Neural cell (in vitro differentiated cells): Measurements from ENCODE around the gene NFIB. TPM values are rescaled to one million over a fixed set of nuclear protein-coding genes. Genes with fewer than 3 reads are reported as not detected.

ENCODE experiments used
- H2AFZ ChIP-seq: fragments of 200-600, 300-800 bp; sonication (generic), shearing (Covaris generic); 2 replicates; pipeline ENCODE4 v1.6.0; 2014; ENCODE audit warnings: low read depth, mild to moderate bottlenecking, antibody characterized with exemption, low read length, moderate library complexity
- H3F3A ChIP-seq: fragments of 200-600 bp; shearing (Covaris generic); 2 replicates; pipeline ENCODE4 v1.6.1; 2016; ENCODE audit warnings: mild to moderate bottlenecking, moderate library complexity, mixed read lengths, antibody characterized with exemption, low read length; ENCODE audit not compliant: insufficient read depth, poor library complexity, severe bottlenecking
- H3K27ac ChIP-seq: fragments of 200-600, 300-800 bp; sonication (generic), shearing (Covaris generic); 2 replicates; pipeline ENCODE4 v1.5.1; 2014; ENCODE audit warnings: mild to moderate bottlenecking, low read length, moderate library complexity
- H3K27me3 ChIP-seq: fragments of 300-800, 200-600 bp; sonication (generic), shearing (Covaris generic); 2 replicates; pipeline ENCODE4 v1.6.0; 2014; ENCODE audit warnings: mild to moderate bottlenecking, low read depth, low read length, moderate library complexity; ENCODE audit not compliant: insufficient read depth
- H3K36me3 ChIP-seq: fragments of 300-800, 200-600 bp; sonication (generic), shearing (Covaris generic); 2 replicates; pipeline ENCODE4 v1.5.1; 2014; ENCODE audit warnings: mild to moderate bottlenecking, antibody characterized with exemption, low read length, moderate library complexity; ENCODE audit not compliant: insufficient read depth
- H3K4me2 ChIP-seq: fragments of 300-800, 200-600 bp; sonication (generic), shearing (Covaris generic); 2 replicates; pipeline ENCODE4 v1.6.0; 2014; ENCODE audit warnings: mild to moderate bottlenecking, low read length
- H3K4me3 ChIP-seq: fragments of 300-800, 200-600 bp; sonication (generic), shearing (Covaris generic); 2 replicates; pipeline ENCODE4 v1.5.1; 2014; ENCODE audit warnings: mild to moderate bottlenecking, low read length, moderate library complexity
- H3K79me2 ChIP-seq: fragments of 200-600 bp; shearing (Covaris generic); replicated peaks from 2 replicates; pipeline ENCODE4 v1.6.0; 2014; ENCODE audit warnings: mild to moderate bottlenecking, low read length, moderate library complexity; ENCODE audit not compliant: insufficient read depth
- H3K9ac ChIP-seq: fragments of 300-800, 200-600 bp; sonication (generic), shearing (Covaris generic); 2 replicates; pipeline ENCODE4 v1.6.1; 2016; ENCODE audit warnings: mild to moderate bottlenecking, low read length, mixed read lengths
- H3K9me2 ChIP-seq: fragments of 200-600 bp; shearing (Covaris generic); 2 replicates; pipeline ENCODE4 v1.6.1; 2016; ENCODE audit warnings: mild to moderate bottlenecking, low read length, mixed read lengths; ENCODE audit not compliant: insufficient read depth
- H3K9me3 ChIP-seq: fragments of 200-600, 300-800 bp; sonication (generic), shearing (Covaris generic); 2 replicates; pipeline ENCODE4 v1.6.1; 2016; ENCODE audit warnings: mild to moderate bottlenecking, mixed run types, low read length, moderate library complexity, mixed read lengths
- H4K20me1 ChIP-seq: fragments of 200-600 bp; shearing (Covaris generic); 2 replicates; pipeline ENCODE4 v1.6.1; 2016; ENCODE audit warnings: mild to moderate bottlenecking, mixed run types; ENCODE audit not compliant: insufficient read depth
- CTCF ChIP-seq: fragments of 450-650 bp; IDR thresholded peaks from 2 replicates; pipeline ENCODE4 v1.5.1; 2014; ENCODE audit warnings: antibody characterized with exemption, mild to moderate bottlenecking, moderate library complexity; ENCODE audit not compliant: poor library complexity, severe bottlenecking
- EP300 ChIP-seq: fragments of 450-650 bp; conservative IDR thresholded peaks from 2 replicates; pipeline ENCODE4 v1.6.1; 2014; ENCODE audit warnings: antibody characterized with exemption, mild to moderate bottlenecking, moderate library complexity; ENCODE audit not compliant: poor library complexity, severe bottlenecking
- EZH2 ChIP-seq: fragments of 200-600, 300-800 bp; shearing (Covaris generic), sonication (generic); IDR thresholded peaks from 2 replicates; pipeline ENCODE4 v1.6.1; 2014; ENCODE audit warnings: antibody characterized with exemption, low read length, borderline replicate concordance, mild to moderate bottlenecking; ENCODE audit not compliant: insufficient read depth, poor library complexity, severe bottlenecking
- MXI1 ChIP-seq: fragments of 450-650 bp; conservative IDR thresholded peaks from 2 replicates; pipeline ENCODE4 v1.6.1; 2014; ENCODE audit warnings: antibody characterized with exemption, mild to moderate bottlenecking; ENCODE audit not compliant: poor library complexity, severe bottlenecking
- POLR2AphosphoS5 ChIP-seq: IDR thresholded peaks from 2 replicates; pipeline ENCODE4 v1.6.1; 2012
- RAD21 ChIP-seq: fragments of 450-650 bp; conservative IDR thresholded peaks from 2 replicates; pipeline ENCODE4 v1.6.1; 2014; ENCODE audit warnings: antibody characterized with exemption, mild to moderate bottlenecking, moderate library complexity
- REST ChIP-seq: IDR thresholded peaks from 2 replicates; pipeline ENCODE4 v1.6.1; 2012; ENCODE audit warnings: borderline replicate concordance
- SMC3 ChIP-seq: fragments of 450-650 bp; conservative IDR thresholded peaks from 2 replicates; pipeline ENCODE4 v1.6.1; 2014; ENCODE audit warnings: antibody characterized with exemption, mild to moderate bottlenecking, moderate library complexity; ENCODE audit not compliant: poor library complexity
- TAF1 ChIP-seq: IDR thresholded peaks from 2 replicates; pipeline ENCODE4 v1.6.1; 2012; ENCODE audit warnings: low read depth
- polyA plus RNA-seq: library from polyadenylated mRNA; depleted of rRNA; stranded (reverse); fragments of >200 nt; gene quantifications from 2 replicates; pipeline ENCODE4 v1.2.3, GENCODE V29; 2014

Gene NFIB
- polyA plus RNA-seq, 1 donor from 2014 or later: 0.73 TPM

GRCh38 chr9:14337615-14338014 is 23.7 kb upstream of the NFIB start:
- no peak overlapping the region for H2AFZ ChIP-seq
- no peaks in the 10 kb centered on the region for H3K9me2 ChIP-seq
- no peak overlapping the region for H3K4me3 ChIP-seq
- no peaks in the 10 kb centered on the region for H3K9me3 ChIP-seq
- no peaks in the 10 kb centered on the region for H3K79me2 ChIP-seq
- H4K20me1 ChIP-seq: no peaks in the 10 kb centered on the region
- no peak overlapping the region for H3K27ac ChIP-seq
- no peaks in the 10 kb centered on the region for H3F3A ChIP-seq
- H3K36me3 ChIP-seq: no peaks in the 10 kb centered on the region
- H3K27me3 ChIP-seq: peaks cover 11% of the 10 kb centered on the region
- no peak overlapping the region for H3K9ac ChIP-seq
- TF ChIP-seq EZH2 (no peak), RAD21 (no peak)
- H3K4me2 ChIP-seq: no peak overlapping the region

GRCh38 chr9:14336244-14336643 is 22.3 kb upstream of the NFIB start:
- H3K27ac ChIP-seq: no peak overlapping the region
- H4K20me1 ChIP-seq: no peaks in the 10 kb centered on the region
- no peaks in the 10 kb centered on the region for H3F3A ChIP-seq
- H3K79me2 ChIP-seq: no peaks in the 10 kb centered on the region
- no peaks in the 10 kb centered on the region for H3K27me3 ChIP-seq
- H2AFZ ChIP-seq: no peak overlapping the region
- H3K4me3 ChIP-seq: no peak overlapping the region
- no peaks in the 10 kb centered on the region for H3K36me3 ChIP-seq
- H3K9me2 ChIP-seq: no peaks in the 10 kb centered on the region
- no peak overlapping the region for H3K4me2 ChIP-seq
- no peaks in the 10 kb centered on the region for H3K9me3 ChIP-seq
- no peak overlapping the region for H3K9ac ChIP-seq
- TF ChIP-seq SMC3 (no peak), RAD21 (no peak), EZH2 (no peak), CTCF (no peak), TAF1 (no peak), MXI1 (no peak), EP300 (no peak), POLR2AphosphoS5 (no peak)

GRCh38 chr9:14331120-14331519 is 17.2 kb upstream of the NFIB start:
- no peak overlapping the region for H2AFZ ChIP-seq
- H3K4me3 ChIP-seq: no peak overlapping the region
- H4K20me1 ChIP-seq: no peaks in the 10 kb centered on the region
- no peaks in the 10 kb centered on the region for H3K36me3 ChIP-seq
- no peaks in the 10 kb centered on the region for H3K9me3 ChIP-seq
- H3F3A ChIP-seq: no peaks in the 10 kb centered on the region
- no peaks in the 10 kb centered on the region for H3K9me2 ChIP-seq
- no peak overlapping the region for H3K27ac ChIP-seq
- no peak for TF ChIP-seq MXI1
- no peak overlapping the region for H3K4me2 ChIP-seq
- peaks cover 3% of the 10 kb centered on the region for H3K27me3 ChIP-seq
- H3K79me2 ChIP-seq: no peaks in the 10 kb centered on the region
- H3K9ac ChIP-seq: no peak overlapping the region

GRCh38 chr9:14327036-14327435 is 13.1 kb upstream of the NFIB start:
- no peak overlapping the region for H2AFZ ChIP-seq
- H3K9ac ChIP-seq: no peak overlapping the region
- H4K20me1 ChIP-seq: no peaks in the 10 kb centered on the region
- H3K9me3 ChIP-seq: no peaks in the 10 kb centered on the region
- H3K36me3 ChIP-seq: no peaks in the 10 kb centered on the region
- H3K27ac ChIP-seq: no peak overlapping the region
- H3K27me3 ChIP-seq: peaks cover 27% of the 10 kb centered on the region
- TF ChIP-seq EP300 (no peak), SMC3 (no peak), TAF1 (no peak), RAD21 (no peak), CTCF (no peak), REST (no peak), MXI1 (no peak), EZH2 (no peak), POLR2AphosphoS5 (no peak)
- H3K79me2 ChIP-seq: no peaks in the 10 kb centered on the region
- no peak overlapping the region for H3K4me3 ChIP-seq
- H3F3A ChIP-seq: no peaks in the 10 kb centered on the region
- H3K9me2 ChIP-seq: no peaks in the 10 kb centered on the region
- no peak overlapping the region for H3K4me2 ChIP-seq
